Large intestine (tissue), 3 donors: Measurements from ENCODE around the gene DKK3. TPM values are rescaled to one million over a fixed set of nuclear protein-coding genes. Genes with fewer than 3 reads are reported as not detected.

ENCODE experiments used
- DNase-seq, 2 donors: peaks; one replicate each; pipeline versions ENCODE4 v3.0.0 to v3.0.0-alpha.2; 2013
- H3K27ac ChIP-seq: one replicate; pipeline ENCODE4 v1.5.1; 2013; ENCODE audit warnings: low read length
- H3K27me3 ChIP-seq: 2 replicates; pipeline ENCODE4 v1.6.1; 2013; ENCODE audit warnings: low read length; ENCODE audit not compliant: control insufficient read depth, insufficient read depth
- H3K36me3 ChIP-seq: 2 replicates; pipeline ENCODE4 v1.6.1; 2013; ENCODE audit warnings: low read length; ENCODE audit not compliant: control insufficient read depth, insufficient read depth
- H3K4me1 ChIP-seq: one replicate; pipeline ENCODE4 v1.6.1; 2013; ENCODE audit warnings: low read length; ENCODE audit not compliant: control insufficient read depth, insufficient read depth
- H3K4me3 ChIP-seq: one replicate; pipeline ENCODE4 v1.5.1; 2013; ENCODE audit warnings: low read length
- H3K9me3 ChIP-seq: one replicate; pipeline ENCODE4 v1.6.1; 2013; ENCODE audit warnings: mild to moderate bottlenecking, low read depth, low read length, moderate library complexity; ENCODE audit not compliant: control insufficient read depth
- WGBS: methylation state at CpG from one replicate; pipeline ENCODE4 v1.1.5; 2013; ENCODE audit warnings: low lambda C conversion rate; ENCODE audit not compliant: insufficient coverage; 5-methylcytosine and 5-hydroxymethylcytosine counted together
- polyA plus RNA-seq: library from polyadenylated mRNA; unstranded; fragments of 120-200 nt; gene quantifications from one replicate; pipeline ENCODE4 v1.2.1, GENCODE V29; 2013

Gene DKK3
- polyA plus RNA-seq, 1 donor, result 31.4 TPM

DNA sequence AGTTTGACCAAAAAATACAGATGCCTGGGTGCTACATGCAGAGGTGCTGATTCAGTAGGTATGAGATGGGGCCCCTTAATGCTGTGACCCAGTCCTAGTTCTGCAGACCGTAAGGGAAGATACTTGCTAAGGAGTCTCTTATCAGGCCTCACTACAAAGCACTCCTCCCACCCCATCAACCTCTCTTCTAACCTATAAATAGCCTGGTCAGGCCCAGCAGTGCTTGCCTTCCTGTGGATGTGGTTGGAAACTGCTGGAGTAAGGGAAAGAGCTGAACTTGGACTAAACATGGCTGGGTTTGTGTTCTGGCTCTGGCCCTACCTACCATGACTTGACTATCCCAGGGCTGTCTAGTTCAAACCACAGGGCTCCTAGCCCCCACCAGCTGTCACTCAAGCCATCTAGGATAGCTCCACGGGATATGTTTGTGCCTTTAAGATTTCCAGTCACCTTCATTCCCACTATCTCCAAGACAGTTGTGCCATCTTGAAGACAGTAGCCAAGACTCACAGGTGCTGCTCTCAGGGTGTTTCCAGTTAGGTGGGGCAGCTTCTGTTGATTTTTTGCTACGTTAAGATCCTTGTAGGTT lies 9.5 kb upstream of the DKK3 start:
- no peak for DNase-seq
- H3K27me3 ChIP-seq, result no peaks in the 10 kb centered on the region
- H3K9me3 ChIP-seq, result no peaks in the 10 kb centered on the region
- WGBS, result no CpG with 5 or more reads among the region's 3 CpGs
- H3K36me3 ChIP-seq, result no peaks in the 10 kb centered on the region
- no peaks in the 10 kb centered on the region for H3K4me1 ChIP-seq
- H3K4me3 ChIP-seq, result no peak overlapping the region
- no peak overlapping the region for H3K27ac ChIP-seq

GRCh38 chr11:12017243-12017678 lies 8.8 kb upstream of the DKK3 start:
- Histone ChIP-seq H3K9me3 (no peaks in the 10 kb centered on the region), H3K36me3 (no peaks in the 10 kb centered on the region), H3K27ac (no peak overlapping the region), H3K4me1 (no peaks in the 10 kb centered on the region), H3K27me3 (no peaks in the 10 kb centered on the region), H3K4me3 (no peak overlapping the region)
- no peak for DNase-seq
- WGBS, result no CpG with 5 or more reads among the region's 5 CpGs

DNA sequence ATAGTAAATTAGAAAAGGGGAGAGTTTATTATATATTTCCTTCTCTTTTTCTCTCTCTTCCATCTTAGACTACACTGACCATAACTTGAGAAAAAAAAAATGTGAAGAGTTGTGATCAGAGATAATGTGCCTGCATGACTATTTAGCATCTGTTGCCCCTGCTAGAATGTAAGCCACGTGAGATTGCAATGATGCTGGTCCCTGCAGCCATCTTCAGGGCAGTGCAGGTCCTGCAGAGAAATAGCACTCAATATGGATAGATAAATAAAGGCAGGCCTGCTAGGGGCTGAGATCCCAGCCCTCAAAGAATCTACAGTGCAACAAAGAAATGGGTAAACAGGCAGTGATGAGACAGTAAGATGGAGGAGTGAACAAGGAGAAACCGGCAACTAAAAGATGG lies 7.8 kb upstream of the DKK3 start:
- peaks cover 4% of the 10 kb centered on the region for H3K27me3 ChIP-seq
- no peak for DNase-seq
- no peaks in the 10 kb centered on the region for H3K36me3 ChIP-seq
- WGBS, result 100% methylated on average over 2 of the region's 2 CpGs
- H3K27ac ChIP-seq, result no peak overlapping the region
- no peaks in the 10 kb centered on the region for H3K4me1 ChIP-seq
- no peaks in the 10 kb centered on the region for H3K9me3 ChIP-seq
- no peak overlapping the region for H3K4me3 ChIP-seq

GRCh38 chr11:12015486-12015885 lies 7.1 kb upstream of the DKK3 start:
- H3K4me1 ChIP-seq, result no peaks in the 10 kb centered on the region
- H3K27me3 ChIP-seq, result peaks cover 10% of the 10 kb centered on the region
- no peak overlapping the region for H3K4me3 ChIP-seq
- no peak overlapping the region for H3K27ac ChIP-seq
- no peaks in the 10 kb centered on the region for H3K9me3 ChIP-seq
- no peak for DNase-seq
- no peaks in the 10 kb centered on the region for H3K36me3 ChIP-seq

DNA sequence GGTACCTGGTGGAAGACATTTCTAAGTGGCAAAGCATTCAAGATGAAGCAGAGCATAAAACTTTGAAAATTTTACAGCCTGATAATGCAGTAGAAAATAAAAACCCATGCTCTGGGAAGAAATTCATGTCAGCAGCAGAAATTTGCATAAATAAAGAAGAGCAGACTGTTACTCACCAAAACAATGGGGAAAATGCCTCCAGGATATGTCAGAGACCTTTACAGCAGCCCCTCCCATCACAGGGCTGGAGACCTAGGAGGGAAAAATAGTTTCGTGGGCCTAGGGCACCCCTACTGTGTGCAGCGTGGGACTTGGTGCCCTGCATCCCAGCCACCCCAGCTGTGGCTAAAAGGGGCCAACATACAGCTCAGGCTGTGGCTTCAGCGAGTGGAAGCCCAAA lies 5.4 kb upstream of the DKK3 start:
- Histone ChIP-seq H3K9me3 (no peaks in the 10 kb centered on the region), H3K4me3 (no peak overlapping the region), H3K4me1 (peaks cover 4% of the 10 kb centered on the region), H3K36me3 (no peaks in the 10 kb centered on the region), H3K27ac (no peak overlapping the region), H3K27me3 (peaks cover 24% of the 10 kb centered on the region)
- WGBS, result no CpG with 5 or more reads among the region's 3 CpGs
- DNase-seq, result no peak

DNA sequence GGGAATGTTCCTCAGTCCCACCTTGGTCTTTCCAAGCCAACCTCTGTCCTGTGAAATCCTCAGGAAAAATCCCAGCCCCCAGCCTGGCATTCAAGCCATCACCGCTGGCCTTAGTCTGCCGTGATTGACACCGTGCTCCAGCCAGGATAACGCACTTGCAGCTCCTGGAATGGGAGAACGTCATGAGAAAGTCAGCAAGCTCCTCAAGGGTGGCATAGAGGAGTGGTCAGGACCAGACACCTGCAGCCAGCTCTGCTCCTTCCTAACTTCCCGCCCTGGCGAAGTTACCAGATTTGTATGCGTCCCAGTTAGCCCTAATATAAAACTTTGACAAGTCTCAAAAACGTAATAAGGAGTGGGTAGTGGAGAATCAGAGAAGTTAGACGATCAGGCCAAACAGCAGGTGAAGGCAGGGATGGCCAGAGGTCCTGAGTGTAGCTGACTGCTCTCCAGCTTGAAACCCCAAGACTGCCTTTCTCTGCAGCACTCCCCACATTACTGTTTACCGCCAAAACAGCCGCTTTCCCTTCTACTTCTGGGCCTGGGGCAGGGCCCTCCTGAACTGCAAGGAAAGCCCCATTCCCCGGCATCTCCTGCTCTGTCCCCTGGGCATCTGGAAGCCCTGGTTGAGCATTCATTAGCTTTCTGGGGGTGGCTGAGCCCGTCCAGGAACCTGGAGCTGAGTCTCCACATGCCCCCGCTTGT lies 1.3 kb upstream of the DKK3 start:
- H3K27me3 ChIP-seq, result peaks cover 53% of the 10 kb centered on the region

DNA sequence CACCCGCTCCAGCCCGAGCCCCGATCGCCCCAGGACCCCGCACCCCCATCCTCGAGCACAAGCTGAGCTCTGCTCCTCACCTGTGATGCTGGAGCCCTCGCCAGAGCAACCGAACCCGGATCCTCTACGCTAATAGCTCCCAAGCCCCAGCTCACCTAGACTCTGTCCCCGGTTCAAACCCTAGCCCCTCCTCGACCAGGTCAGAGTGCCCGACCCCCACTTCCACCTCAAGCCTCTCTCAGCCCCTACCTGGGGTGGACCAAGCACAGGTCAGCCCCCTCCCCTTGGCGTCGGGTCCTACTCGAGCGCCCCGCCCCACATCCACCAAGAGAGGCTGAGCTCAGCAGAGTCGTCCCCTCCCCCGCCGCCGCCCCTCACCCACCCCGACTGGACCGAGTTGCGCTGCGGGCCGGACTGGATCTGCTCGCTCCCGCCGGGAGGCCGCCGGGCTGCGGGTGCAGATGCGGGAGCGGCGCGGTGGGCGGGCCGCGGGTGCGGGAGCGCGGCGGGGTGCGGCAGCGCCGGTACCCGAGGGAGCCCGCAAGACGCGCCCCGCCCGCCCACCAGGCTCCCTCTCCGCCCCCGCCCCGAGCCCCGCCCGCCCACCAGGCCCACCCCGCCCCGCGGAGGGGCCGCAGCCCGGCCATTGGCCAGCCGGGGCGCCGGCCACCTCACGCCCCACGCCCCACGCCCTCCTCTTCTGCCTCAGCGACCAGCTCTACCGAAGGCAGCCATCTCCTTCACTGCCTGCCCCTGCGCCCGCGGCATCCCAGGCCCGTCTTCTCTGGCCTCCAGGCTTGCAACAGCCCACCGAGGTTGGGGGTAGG lies 577 bp upstream of the DKK3 start:
- WGBS, result no CpG with 5 or more reads among the region's 76 CpGs
- peaks cover 4% of the 10 kb centered on the region for H3K4me1 ChIP-seq

More for the DNA sequence above, 1.3 kb upstream of the DKK3 start:
- peak in 1 of 2 donors; percentile 13 for DNase-seq
- no peaks in the 10 kb centered on the region for H3K36me3 ChIP-seq
- H3K4me3 ChIP-seq, result peak overlapping the region; percentile 13
- H3K27ac ChIP-seq, result no peak overlapping the region
- H3K9me3 ChIP-seq, result no peaks in the 10 kb centered on the region
- peaks cover 4% of the 10 kb centered on the region for H3K4me1 ChIP-seq
- WGBS, result 50% methylated on average over 2 of the region's 15 CpGs

DNA sequence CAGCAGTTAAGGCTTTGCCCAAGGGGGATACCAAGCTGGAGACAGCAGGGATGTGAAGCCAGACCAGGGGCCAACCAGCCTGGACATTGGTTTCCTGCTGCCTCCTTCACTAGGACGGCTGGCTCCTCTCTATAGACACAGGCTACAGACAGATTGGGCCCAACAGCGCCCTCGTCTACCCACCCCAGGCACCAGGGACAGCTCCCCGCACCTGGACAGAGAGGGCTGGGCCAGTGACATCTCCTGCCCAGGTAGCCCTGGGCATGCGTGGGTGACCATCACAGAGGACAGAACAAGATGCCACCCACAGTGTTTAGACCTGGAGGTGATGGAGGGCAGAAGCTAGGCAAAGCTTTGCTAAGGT lies 1.2 kb downstream of the DKK3 start:
- Histone ChIP-seq H3K27ac (no peak overlapping the region), H3K9me3 (no peaks in the 10 kb centered on the region), H3K27me3 (peaks cover 59% of the 10 kb centered on the region), H3K36me3 (no peaks in the 10 kb centered on the region), H3K4me1 (peaks cover 4% of the 10 kb centered on the region), H3K4me3 (no peak overlapping the region)
- no CpG with 5 or more reads among the region's 5 CpGs for WGBS
- DNase-seq, result no peak

More for the DNA sequence above, 577 bp upstream of the DKK3 start:
- Histone ChIP-seq H3K9me3 (no peaks in the 10 kb centered on the region), H3K36me3 (no peaks in the 10 kb centered on the region), H3K27me3 (peaks cover 59% of the 10 kb centered on the region), H3K4me3 (peak overlapping the region; percentile 52), H3K27ac (no peak overlapping the region)
- DNase-seq, result peak in 1 of 2 donors; percentile 24

DNA sequence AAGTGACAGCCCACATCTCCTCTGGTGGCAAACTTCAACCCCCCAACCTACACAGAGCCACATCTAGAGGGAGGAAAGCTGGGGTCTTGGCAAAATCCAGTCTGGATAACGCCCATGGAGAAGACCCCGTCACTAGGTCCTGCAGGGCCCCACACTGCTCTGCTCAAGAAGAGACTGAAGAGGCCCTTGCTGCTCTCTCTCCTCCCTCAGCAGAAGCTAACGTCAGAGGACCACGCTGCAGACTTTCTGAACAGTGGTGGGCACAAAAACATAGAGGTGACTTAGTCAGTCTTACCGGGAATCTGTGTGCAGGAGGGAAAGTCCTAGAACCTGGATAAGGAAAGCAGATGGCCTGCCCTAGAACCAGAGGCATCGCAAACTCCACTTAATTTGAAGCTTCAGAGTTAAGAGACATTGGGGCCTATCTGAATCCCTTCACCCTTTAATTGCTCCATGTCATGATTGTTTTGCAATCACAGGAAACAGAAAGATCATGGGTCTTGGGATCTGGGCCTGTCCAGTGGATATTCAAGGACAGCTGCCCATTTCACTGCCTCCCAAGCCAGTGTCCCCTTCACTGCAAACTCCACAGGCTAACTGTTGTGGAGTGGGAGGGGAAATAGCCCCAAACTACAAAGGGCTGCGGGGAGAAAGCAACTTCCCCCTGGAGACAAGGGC lies 1.7 kb downstream of the DKK3 start:
- Histone ChIP-seq H3K27ac (no peak overlapping the region), H3K27me3 (peaks cover 56% of the 10 kb centered on the region), H3K9me3 (no peaks in the 10 kb centered on the region), H3K4me1 (peaks cover 4% of the 10 kb centered on the region), H3K4me3 (no peak overlapping the region), H3K36me3 (no peaks in the 10 kb centered on the region)
- no peak for DNase-seq
- 100% methylated on average over 1 of the region's 7 CpGs for WGBS

DNA sequence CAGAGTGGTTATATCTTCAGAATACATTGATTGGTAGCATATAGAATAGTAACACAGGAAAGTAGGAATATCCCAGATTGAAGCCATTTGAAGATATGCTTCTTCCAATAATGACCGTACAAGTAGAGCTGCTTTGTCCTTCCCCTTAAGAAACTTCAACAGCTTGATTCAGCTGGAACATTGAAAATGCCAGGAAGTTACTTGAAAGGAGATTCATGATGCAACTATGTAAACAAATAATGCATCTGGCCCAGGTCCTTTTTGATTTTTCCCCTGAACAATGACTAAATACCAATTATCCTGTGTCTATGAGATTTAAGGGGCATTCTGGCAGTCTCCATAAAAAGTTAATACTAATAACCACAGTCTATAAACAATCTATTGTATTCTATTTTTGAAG lies 3.0 kb downstream of the DKK3 start:
- Histone ChIP-seq H3K9me3 (no peaks in the 10 kb centered on the region), H3K27me3 (peaks cover 49% of the 10 kb centered on the region), H3K27ac (no peak overlapping the region), H3K36me3 (no peaks in the 10 kb centered on the region), H3K4me3 (no peak overlapping the region), H3K4me1 (peaks cover 4% of the 10 kb centered on the region)
- no peak for DNase-seq
- 100% methylated on average over 1 of the region's 1 CpG for WGBS
